CD14-positive monocyte (primary cell): ENCODE data around the gene OVOL3. TPM values are rescaled to one million over a fixed set of nuclear protein-coding genes. Genes with fewer than 3 reads are reported as not detected.

Source experiments
- DNase-seq, 3 donors: peaks; one replicate each; pipeline ENCODE4 v3.0.0-alpha.2; 2011 to 2022
- H2AFZ ChIP-seq: 2 replicates; pipeline ENCODE4 v1.6.0; 2012; ENCODE audit warnings: mild to moderate bottlenecking, low read depth, low read length, inconsistent platforms; ENCODE audit not compliant: insufficient read depth, poor library complexity, severe bottlenecking
- H3K27ac ChIP-seq, 2 donors: 1 replicate in 1 of 2; 2 replicates in 1 of 2; pipeline ENCODE4 v1.5.1; 2012 to 2013; ENCODE audit warnings: low read length in 2 of 2, control low read depth in 1 of 2, inconsistent platforms in 1 of 2, low read depth in 1 of 2, mild to moderate bottlenecking in 1 of 2
- H3K27me3 ChIP-seq, 2 donors: one replicate each; pipeline versions ENCODE4 v1.6.0 to v1.6.1; 2011 to 2013; ENCODE audit warnings: low read length in 2 of 2; ENCODE audit not compliant: control insufficient read depth in 2 of 2, insufficient read depth in 2 of 2
- H3K36me3 ChIP-seq, 2 donors: replicated peaks in 1 of 2; 1 replicate in 1 of 2; 2 replicates in 1 of 2; pipeline versions ENCODE4 v1.5.1 to v1.6.1; 2012 to 2013; ENCODE audit warnings: low read length in 2 of 2, control low read depth in 1 of 2, inconsistent platforms in 1 of 2, mild to moderate bottlenecking in 1 of 2; ENCODE audit not compliant: insufficient read depth in 2 of 2, control insufficient read depth in 1 of 2
- H3K4me1 ChIP-seq, 2 donors: 1 replicate in 1 of 2; 2 replicates in 1 of 2; pipeline versions ENCODE4 v1.5.1 to v1.6.1; 2012 to 2013; ENCODE audit warnings: low read length in 2 of 2, control low read depth in 1 of 2, inconsistent platforms in 1 of 2, mild to moderate bottlenecking in 1 of 2, moderate library complexity in 1 of 2; ENCODE audit not compliant: insufficient read depth in 2 of 2, control insufficient read depth in 1 of 2
- H3K4me2 ChIP-seq: replicated peaks from 2 replicates; pipeline ENCODE3; 2012; ENCODE audit warnings: low read length, moderate library complexity, mild to moderate bottlenecking; ENCODE audit not compliant: poor library complexity, severe bottlenecking; ENCODE audit errors: extremely low read depth
- H3K4me3 ChIP-seq, 3 experiments: fragments of 200-600 bp in 1 of 3; sonication (generic) in 1 of 3; replicated peaks in 1 of 3; 1 replicate in 2 of 3; 2 replicates in 1 of 3; pipeline ENCODE4 v1.5.1; 2011 to 2013; ENCODE audit warnings: low read length in 3 of 3, mild to moderate bottlenecking in 3 of 3, control low read depth in 2 of 3, low read depth in 2 of 3, inconsistent platforms in 1 of 3, moderate library complexity in 1 of 3
- H3K79me2 ChIP-seq: 2 replicates; pipeline ENCODE4 v1.6.0; 2012; ENCODE audit warnings: mild to moderate bottlenecking, control low read depth, inconsistent platforms, low read length, moderate library complexity; ENCODE audit not compliant: insufficient read depth
- H3K9ac ChIP-seq: 2 replicates; pipeline ENCODE4 v1.6.0; 2017; ENCODE audit warnings: low read length, mild to moderate bottlenecking; ENCODE audit not compliant: insufficient read depth, poor library complexity, severe bottlenecking
- H3K9me3 ChIP-seq, 2 donors: replicated peaks in 1 of 2; 1 replicate in 1 of 2; 2 replicates in 1 of 2; pipeline versions ENCODE4 v1.5.1 to v1.6.1; 2012 to 2013; ENCODE audit warnings: low read length in 2 of 2, control low read depth in 1 of 2; ENCODE audit not compliant: control insufficient read depth in 1 of 2, insufficient read depth in 1 of 2
- H4K20me1 ChIP-seq: 2 replicates; pipeline ENCODE4 v1.6.0; 2012; ENCODE audit warnings: mild to moderate bottlenecking, low read length, control low read depth, moderate library complexity; ENCODE audit not compliant: insufficient read depth
- H3K27ac Mint-ChIP-seq, 7 donors: one replicate each; pipeline ENCODE4 v1.8.0; 2020; ENCODE audit warnings: mild to moderate bottlenecking in 7 of 7, mixed read lengths in 7 of 7, moderate library complexity in 6 of 7, inconsistent platforms in 2 of 7
- H3K27me3 Mint-ChIP-seq, 3 donors: one replicate each; pipeline ENCODE4 v1.8.0; 2021 to 2022; ENCODE audit warnings: low read depth in 3 of 3, mild to moderate bottlenecking in 3 of 3, mixed read lengths in 3 of 3, moderate library complexity in 3 of 3, inconsistent platforms in 1 of 3
- H3K36me3 Mint-ChIP-seq, 2 donors: one replicate each; pipeline ENCODE4 v1.8.0; 2020; ENCODE audit warnings: mixed read lengths in 2 of 2, inconsistent platforms in 1 of 2, mild to moderate bottlenecking in 1 of 2
- H3K4me1 Mint-ChIP-seq: one replicate; pipeline ENCODE4 v1.8.0; 2020; ENCODE audit warnings: mild to moderate bottlenecking, mixed read lengths
- H3K4me3 Mint-ChIP-seq, 2 donors: one replicate each; pipeline ENCODE4 v1.8.0; 2020; ENCODE audit warnings: mild to moderate bottlenecking in 2 of 2, mixed read lengths in 2 of 2, moderate library complexity in 1 of 2
- H3K9me3 Mint-ChIP-seq, 7 donors: one replicate each; pipeline ENCODE4 v1.8.0; 2020 to 2022; ENCODE audit warnings: mixed read lengths in 7 of 7, mild to moderate bottlenecking in 6 of 7, moderate library complexity in 6 of 7, inconsistent platforms in 2 of 7
- CTCF ChIP-seq: fragments of 200-600 bp; IDR thresholded peaks from one replicate; pipeline ENCODE4 v1.8.0; 2022; ENCODE audit warnings: antibody characterized with exemption, mild to moderate bottlenecking
- WGBS: methylation state at CpG from one replicate; pipeline ENCODE4 v1.1.5; 2013; ENCODE audit warnings: missing lambda C conversion rate; ENCODE audit not compliant: insufficient coverage; 5-methylcytosine and 5-hydroxymethylcytosine counted together
- intact Hi-C, 2 donors: fragments of 100-400 bp; cut with micrococcal nuclease; formaldehyde crosslinking; loops; one replicate each; pipeline versions ENCODE4 v1.15.0 to v1.15.1; 2023
- polyA plus RNA-seq, 3 donors: library from polyadenylated mRNA; depleted of rRNA in 1 of 3; unstranded in 2 of 3; stranded (reverse) in 1 of 3; fragments of 300-500 nt in 2 of 3; fragments of >200 nt in 1 of 3; fragmentation: Illumina TruSeq in 2 of 3; gene quantifications; 1 replicate in 2 of 3; 2 replicates in 1 of 3; pipeline ENCODE4 v1.2.3, GENCODE V29; 2012 to 2021

Gene OVOL3
- polyA plus RNA-seq, 3 donors = not detected

- peak overlapping the region in 4 of 7 donors; percentile 13 to 56 (median 16) for H3K27ac Mint-ChIP-seq
- intact Hi-C loops = no loop called here
- H3K27ac ChIP-seq = no peak overlapping the region
- peaks cover 36 to 49% of the 10 kb centered on the region in 2 donors for H3K36me3 Mint-ChIP-seq
- no peak overlapping the region for H3K9ac ChIP-seq
- no peak for TF ChIP-seq CTCF
- no peak overlapping the region for H2AFZ ChIP-seq
- no peaks in the 10 kb centered on the region for H3K79me2 ChIP-seq
- H3K9me3 Mint-ChIP-seq = no peaks in the 10 kb centered on the region
- H3K27me3 ChIP-seq = no peaks in the 10 kb centered on the region
- H3K36me3 ChIP-seq = peaks cover 26 to 34% of the 10 kb centered on the region in 2 donors
- no peak overlapping the region for H3K4me2 ChIP-seq
- peaks cover 8 to 22% of the 10 kb centered on the region in 2 donors for H3K4me1 ChIP-seq
- H3K27me3 Mint-ChIP-seq = peaks cover 0 to 8% (median 0%) of the 10 kb centered on the region in 3 donors
- peaks cover 47% of the 10 kb centered on the region for H4K20me1 ChIP-seq
- peaks cover 21% of the 10 kb centered on the region for H3K4me1 Mint-ChIP-seq
- WGBS = 98% methylated on average over 7 of the region's 10 CpGs
- no peak overlapping the region for H3K4me3 Mint-ChIP-seq
- no peaks in the 10 kb centered on the region for H3K9me3 ChIP-seq
- H3K4me3 ChIP-seq = no peak overlapping the region
- no peak for DNase-seq
These were observed 42.2 kb downstream of the OVOL3 start for GRCh38 chr19:36153126-36153525.

- no peak overlapping the region for H3K27ac ChIP-seq
- no peak for TF ChIP-seq CTCF
- peaks cover 4 to 15% of the 10 kb centered on the region in 2 donors for H3K36me3 ChIP-seq
- Mint-ChIP-seq H3K27ac (no peak overlapping the region), H3K9me3 (peaks cover 0 to 3% (median 0%) of the 10 kb centered on the region in 7 donors), H3K36me3 (peaks cover 26 to 46% of the 10 kb centered on the region in 2 donors), H3K4me1 (no peaks in the 10 kb centered on the region), H3K4me3 (no peak overlapping the region), H3K27me3 (peaks cover 0 to 2% (median 0%) of the 10 kb centered on the region in 3 donors)
- no peak overlapping the region for H3K4me2 ChIP-seq
- no peak overlapping the region for H3K4me3 ChIP-seq
- no peak for DNase-seq
- WGBS = 96% methylated on average over 5 of the region's 7 CpGs
- H3K4me1 ChIP-seq = no peaks in the 10 kb centered on the region
- H3K9ac ChIP-seq = no peak overlapping the region
- intact Hi-C loops = no loop called here
- no peak overlapping the region for H2AFZ ChIP-seq
- H4K20me1 ChIP-seq = no peaks in the 10 kb centered on the region
- no peaks in the 10 kb centered on the region for H3K79me2 ChIP-seq
- no peaks in the 10 kb centered on the region for H3K27me3 ChIP-seq
- no peaks in the 10 kb centered on the region for H3K9me3 ChIP-seq
These were observed 50.1 kb downstream of the OVOL3 start for GRCh38 chr19:36160821-36161596.

Other genes starting within 250 kb of the OVOL3 start
- gene APLP1, start 242.6 kb upstream of the OVOL3 start, polyA plus RNA-seq = not detected
- gene NFKBID, start 210.6 kb upstream of the OVOL3 start, polyA plus RNA-seq = 100 to 1,000 TPM in 1 of 3 donors, 1 to 10 TPM in 2; 6.4 to 198 (median 9.3) TPM
- gene HCST, start 208.6 kb upstream of the OVOL3 start, polyA plus RNA-seq = 100 to 1,000 TPM; 264 to 829 (median 594) TPM
- gene TYROBP, start 202.8 kb upstream of the OVOL3 start, polyA plus RNA-seq = 1,000 to 10,000 TPM; 3,224 to 6,141 (median 5,182) TPM
- gene LRFN3, start 174.8 kb upstream of the OVOL3 start, polyA plus RNA-seq = under 1 TPM in 1 of 3 donors, not detected in 2; 0.04 TPM
- gene SDHAF1, start 116.0 kb upstream of the OVOL3 start, polyA plus RNA-seq = 10 to 100 TPM; 10.4 to 26.9 (median 19.0) TPM
- under 1 TPM in 1 of 3 donors, not detected in 2; 0.76 TPM for gene SYNE4, start 102.3 kb upstream of the OVOL3 start, polyA plus RNA-seq
- 10 to 100 TPM; 13.1 to 29.3 (median 16.1) TPM for gene ALKBH6, start 96.9 kb upstream of the OVOL3 start, polyA plus RNA-seq
- gene CLIP3, start 78.3 kb upstream of the OVOL3 start, polyA plus RNA-seq = under 1 TPM in 1 of 3 donors, not detected in 2; 0.24 TPM
- gene THAP8, start 56.9 kb upstream of the OVOL3 start, polyA plus RNA-seq = 1 to 10 TPM; 2.4 to 6.0 (median 3.1) TPM
- gene WDR62, start 56.2 kb upstream of the OVOL3 start, polyA plus RNA-seq = under 1 TPM in 2 of 3 donors, not detected in 1; 0.05 to 0.88 TPM
- gene POLR2I, start 3.7 kb downstream of the OVOL3 start, polyA plus RNA-seq = 10 to 100 TPM; 21.2 to 73.9 (median 57.9) TPM
- gene TBCB, start 4.3 kb downstream of the OVOL3 start, polyA plus RNA-seq = 100 to 1,000 TPM; 167 to 233 (median 178) TPM
- 100 to 1,000 TPM; 239 to 740 (median 282) TPM for gene CAPNS1, start 28.9 kb downstream of the OVOL3 start, polyA plus RNA-seq
- gene COX7A1, start 41.3 kb downstream of the OVOL3 start, polyA plus RNA-seq = not detected
- 1 to 10 TPM; 1.5 to 3.5 (median 2.1) TPM for gene ZNF565, start 103.5 kb downstream of the OVOL3 start, polyA plus RNA-seq
- 10 to 100 TPM; 12.2 to 26.5 (median 15.8) TPM for gene ZNF146, start 104.0 kb downstream of the OVOL3 start, polyA plus RNA-seq